ENCODE results near the gene EPN2. TPM values are rescaled to one million over a fixed set of nuclear protein-coding genes. Genes with fewer than 3 reads are reported as not detected.

The EPN2 gene
- total and polyA plus RNA-seq, 2 experiments from 2014 or later = 34.0 to 149 TPM

GRCh38 chr17:19253112-19253511 lies 15.9 kb downstream of the EPN2 start (continued):
- TF ChIP-seq CTCF (conservative IDR thresholded peaks at IDR 0.05; ENCODE audit: low read depth in 2 of 2) (no peak), STAT1 (IDR thresholded peaks at IDR 0.05; ENCODE audit: unreplicated experiment) (no peak)

GRCh38 chr17:19254651-19255050 lies 17.5 kb downstream of the EPN2 start:
- no peak overlapping the region for H3K4me3 ChIP-seq
- H3K9me2 ChIP-seq (ENCODE audit: insufficient read depth) = no peaks in the 10 kb centered on the region
- Mint-ChIP-seq H3K4me1 (peaks cover 22% of the 10 kb centered on the region), H3K27ac (no peak overlapping the region), H3K36me3 (ENCODE audit: low read depth) (peaks cover 14% of the 10 kb centered on the region; the same call in 2 of the 3 replicates), H3K27me3 (ENCODE audit: insufficient read depth, low read depth, poor library complexity) (peaks cover 2% of the 10 kb centered on the region), H3K4me3 (no peak overlapping the region), H3K9me3 (peaks cover 8% of the 10 kb centered on the region)
- ATAC-seq (no peak), DNase-seq (ENCODE audit: low spot score) (no peak)
- H3K36me3 ChIP-seq (ENCODE audit: insufficient read depth) = no peaks in the 10 kb centered on the region
- peaks cover 12% of the 10 kb centered on the region; the same call in 1 of the 2 replicates for H3K4me1 ChIP-seq (ENCODE audit: insufficient read depth)
- no peak overlapping the region for H3K27ac ChIP-seq (ENCODE audit: low read depth)
- H3K27me3 ChIP-seq (ENCODE audit: insufficient read depth) = no peaks in the 10 kb centered on the region
- no peaks in the 10 kb centered on the region for H3F3A ChIP-seq (replicated peaks; ENCODE audit: low read depth)
- H2AFZ ChIP-seq = no peak overlapping the region
- H3K4me2 ChIP-seq = no peak overlapping the region
- H3K79me2 ChIP-seq (replicated peaks; ENCODE audit: insufficient read depth) = peaks cover 98% of the 10 kb centered on the region
- peaks cover 31% of the 10 kb centered on the region for H4K20me1 ChIP-seq (replicated peaks; ENCODE audit: insufficient read depth)
- TF ChIP-seq REST (IDR thresholded peaks at IDR 0.05; ENCODE audit: unreplicated experiment) (no peak), POLR2AphosphoS5 (IDR thresholded peaks at IDR 0.05; ENCODE audit: low read depth) (no peak), STAT1 (IDR thresholded peaks at IDR 0.05; ENCODE audit: unreplicated experiment) (no peak), ETS1 (IDR thresholded peaks at IDR 0.05) (no peak), NANOG (IDR thresholded peaks at IDR 0.05; ENCODE audit: borderline replicate concordance) (no peak), CTCF (conservative IDR thresholded peaks at IDR 0.05; ENCODE audit: low read depth in 2 of 2) (no peak), ZNF114 (CRISPR knock-in tag; IDR thresholded peaks at IDR 0.05) (no peak), JUNB (IDR thresholded peaks at IDR 0.05; ENCODE audit: unreplicated experiment) (no peak), CREB1 (CRISPR knock-in tag; IDR thresholded peaks at IDR 0.05; ENCODE audit: low read depth) (no peak), ZNF331 (CRISPR knock-in tag; IDR thresholded peaks at IDR 0.05; ENCODE audit: low read depth) (no peak), EZH2phosphoT487 (IDR thresholded peaks at IDR 0.05; ENCODE audit: unreplicated experiment) (no peak)
